Mesenchymal stem cell (in vitro differentiated cells and primary cell): Measurements from ENCODE around the gene CLCN6. TPM values are rescaled to one million over a fixed set of nuclear protein-coding genes. Genes with fewer than 3 reads are reported as not detected.

ENCODE experiments used
- DNase-seq: peaks from one replicate; pipeline ENCODE4 v3.0.0-alpha.2; 2013
- H2AFZ ChIP-seq: one replicate; pipeline ENCODE4 v1.6.1; 2013; ENCODE audit warnings: low read depth, mild to moderate bottlenecking, control low read depth, inconsistent platforms, low read length, moderate library complexity
- H2AK5ac ChIP-seq: 2 replicates; pipeline ENCODE4 v1.6.1; 2013; ENCODE audit warnings: low read length, moderate library complexity, mild to moderate bottlenecking, inconsistent platforms; ENCODE audit not compliant: severe bottlenecking
- H2BK120ac ChIP-seq: one replicate; pipeline ENCODE4 v1.6.1; 2013; ENCODE audit warnings: low read depth, mild to moderate bottlenecking, inconsistent platforms, low read length, moderate library complexity
- H2BK12ac ChIP-seq, 2 experiments: one replicate each; pipeline ENCODE4 v1.6.1; 2013; ENCODE audit warnings: inconsistent platforms in 2 of 2, low read length in 2 of 2, mild to moderate bottlenecking in 2 of 2, moderate library complexity in 2 of 2, control low read depth in 1 of 2
- H2BK15ac ChIP-seq: one replicate; pipeline ENCODE4 v1.6.1; 2013; ENCODE audit warnings: mild to moderate bottlenecking, low read depth, inconsistent platforms; ENCODE audit not compliant: poor library complexity, severe bottlenecking
- H2BK5ac ChIP-seq: 2 replicates; pipeline ENCODE4 v1.6.1; 2013; ENCODE audit warnings: low read depth, mild to moderate bottlenecking, low read length, control low read depth, inconsistent platforms; ENCODE audit not compliant: poor library complexity, severe bottlenecking
- H3K14ac ChIP-seq, 2 experiments: one replicate each; pipeline ENCODE4 v1.6.1; 2013; ENCODE audit warnings: inconsistent platforms in 2 of 2, low read length in 2 of 2, control low read depth in 1 of 2, mild to moderate bottlenecking in 1 of 2, moderate library complexity in 1 of 2
- H3K18ac ChIP-seq, 2 experiments: one replicate each; pipeline ENCODE4 v1.6.1; 2013; ENCODE audit warnings: inconsistent platforms in 2 of 2, low read length in 2 of 2, control low read depth in 1 of 2, low read depth in 1 of 2, mild to moderate bottlenecking in 1 of 2
- H3K23ac ChIP-seq, 2 experiments: one replicate each; pipeline ENCODE4 v1.6.1; 2013; ENCODE audit warnings: inconsistent platforms in 2 of 2, low read length in 2 of 2, mild to moderate bottlenecking in 2 of 2, moderate library complexity in 2 of 2, control low read depth in 1 of 2
- H3K27ac ChIP-seq: 2 replicates; pipeline ENCODE4 v1.5.1; 2013; ENCODE audit warnings: mild to moderate bottlenecking, moderate library complexity, low read length, control low read depth, inconsistent platforms; ENCODE audit not compliant: poor library complexity, severe bottlenecking
- H3K27me3 ChIP-seq, 2 experiments: 2 replicates each; pipeline versions ENCODE4 v1.6.1 to v1.7.0; 2013; ENCODE audit warnings: low read length in 2 of 2, mild to moderate bottlenecking in 2 of 2, moderate library complexity in 2 of 2, control low read depth in 1 of 2, inconsistent platforms in 1 of 2; ENCODE audit not compliant: control insufficient read depth in 1 of 2, insufficient read depth in 1 of 2
- H3K36me3 ChIP-seq, 2 experiments: 2 replicates each; pipeline versions ENCODE4 v1.6.1 to v1.7.0; 2013; ENCODE audit warnings: low read length in 2 of 2, control low read depth in 1 of 2, inconsistent platforms in 1 of 2, low read depth in 1 of 2, mild to moderate bottlenecking in 1 of 2; ENCODE audit not compliant: insufficient read depth in 2 of 2, control insufficient read depth in 1 of 2
- H3K4ac ChIP-seq, 2 experiments: one replicate each; pipeline ENCODE4 v1.6.1; 2013; ENCODE audit warnings: inconsistent platforms in 2 of 2, low read length in 2 of 2, mild to moderate bottlenecking in 2 of 2, moderate library complexity in 2 of 2, control low read depth in 1 of 2, low read depth in 1 of 2
- H3K4me1 ChIP-seq: 2 replicates; pipeline ENCODE4 v1.6.1; 2013; ENCODE audit warnings: low read depth, low read length, control low read depth; ENCODE audit not compliant: control insufficient read depth, insufficient read depth
- H3K4me2 ChIP-seq: 2 replicates; pipeline ENCODE4 v1.6.1; 2013; ENCODE audit warnings: low read length, mild to moderate bottlenecking, inconsistent platforms; ENCODE audit not compliant: poor library complexity, severe bottlenecking
- H3K4me3 ChIP-seq, 2 experiments: 2 replicates each; pipeline versions ENCODE4 v1.5.1 to v1.7.0; 2013; ENCODE audit warnings: low read length in 2 of 2, mild to moderate bottlenecking in 2 of 2, control low read depth in 1 of 2, low read depth in 1 of 2; ENCODE audit not compliant: insufficient read depth in 1 of 2
- H3K79me1 ChIP-seq: replicated peaks from 2 replicates; pipeline ENCODE4 v1.6.1; 2013; ENCODE audit warnings: mild to moderate bottlenecking, control low read depth, low read length, inconsistent platforms; ENCODE audit not compliant: poor library complexity, severe bottlenecking
- H3K9ac ChIP-seq: 2 replicates; pipeline ENCODE4 v1.7.0; 2013; ENCODE audit warnings: mild to moderate bottlenecking, low read length, moderate library complexity
- H3K9me3 ChIP-seq: 2 replicates; pipeline ENCODE4 v1.7.0; 2013; ENCODE audit warnings: mild to moderate bottlenecking, low read length; ENCODE audit not compliant: control insufficient read depth
- H4K8ac ChIP-seq: one replicate; pipeline ENCODE4 v1.6.1; 2013; ENCODE audit warnings: inconsistent platforms, mild to moderate bottlenecking, low read length, moderate library complexity
- H4K91ac ChIP-seq: one replicate; pipeline ENCODE4 v1.6.1; 2013; ENCODE audit warnings: mild to moderate bottlenecking, low read length, inconsistent platforms
- whole genome bisulfite sequencing: methylation state at CpG from one replicate; pipeline ENCODE4 v1.1.7; 2013; ENCODE audit warnings: mixed read lengths; 5-methylcytosine and 5-hydroxymethylcytosine counted together
- polyA plus RNA-seq, 2 experiments: library from polyadenylated mRNA; stranded (reverse); fragments of 200-250 nt; gene quantifications; one replicate each; pipeline ENCODE4 v1.2.3, GENCODE V29; 2013

Gene CLCN6
- 23.7 TPM for polyA plus RNA-seq (2013, experiment 1 of 2)
- 22.9 TPM for polyA plus RNA-seq (2013, experiment 2 of 2)

- peak within 1 kb of the TSS; percentile 94 to 96 for H3K4ac ChIP-seq
- peak within 1 kb of the TSS in 1 of 2 experiments; percentile 99 for H3K14ac ChIP-seq
- peak within 1 kb of the TSS; percentile 80 for H2AK5ac ChIP-seq
- H3K9ac ChIP-seq, result peak within 1 kb of the TSS; percentile 94
- peak within 1 kb of the TSS; percentile 92 for H3K27ac ChIP-seq
- H3K23ac ChIP-seq, result peak within 1 kb of the TSS in 1 of 2 experiments; percentile 97
- peak within 1 kb of the TSS; percentile 87 for H2BK120ac ChIP-seq
- DNase-seq, result peak; percentile 99
- whole genome bisulfite sequencing, result under 1% methylated on average over 67 of the region's 72 CpGs
- peak within 1 kb of the TSS; percentile 85 for H2AFZ ChIP-seq
- peaks cover 15 to 46% of the 10 kb centered on the region in 2 experiments for H3K36me3 ChIP-seq
- no peaks in the 10 kb centered on the region for H3K27me3 ChIP-seq
- H2BK12ac ChIP-seq, result peak within 1 kb of the TSS; percentile 79 to 87
- H2BK15ac ChIP-seq, result peak within 1 kb of the TSS; percentile 100
- H4K91ac ChIP-seq, result peak within 1 kb of the TSS; percentile 95
- peak within 1 kb of the TSS; percentile 92 to 96 for H3K4me3 ChIP-seq
- H3K9me3 ChIP-seq, result no peaks in the 10 kb centered on the region
- H3K4me2 ChIP-seq, result peak within 1 kb of the TSS; percentile 90
- H3K18ac ChIP-seq, result peak within 1 kb of the TSS; percentile 88 to 100
- peaks cover 13% of the 10 kb centered on the region for H3K79me1 ChIP-seq
- H3K4me1 ChIP-seq, result peaks cover 35% of the 10 kb centered on the region
- peak within 1 kb of the TSS; percentile 94 for H2BK5ac ChIP-seq
- peak within 1 kb of the TSS; percentile 94 for H4K8ac ChIP-seq
These were observed at the start of gene CLCN6, which contains the start of gene MTHFR for GRCh38 chr1:11805422-11806306. Gene CLCN6 (plus strand): TSS chr1:11806191. CDS start chr1:11806263, 72 bp downstream. Gene MTHFR (minus strand): TSS chr1:11805964. CDS start chr1:11803116, 2,848 bp downstream.

- Histone ChIP-seq H3K18ac (no peak overlapping the region), H3K14ac (no peak overlapping the region), H2BK120ac (no peak overlapping the region), H4K91ac (no peak overlapping the region), H3K36me3 (peaks cover 0 to 2% of the 10 kb centered on the region in 2 experiments), H3K79me1 (no peaks in the 10 kb centered on the region), H3K4me1 (peaks cover 8% of the 10 kb centered on the region), H3K27ac (no peak overlapping the region), H4K8ac (no peak overlapping the region), H3K4me3 (no peak overlapping the region), H3K4me2 (no peak overlapping the region), H2BK15ac (no peak overlapping the region), H3K4ac (no peak overlapping the region), H2AK5ac (no peak overlapping the region), H2BK5ac (no peak overlapping the region), H2BK12ac (no peak overlapping the region), H3K27me3 (peaks cover 15 to 44% of the 10 kb centered on the region in 2 experiments), H3K9me3 (peaks cover 4% of the 10 kb centered on the region), H3K23ac (no peak overlapping the region), H2AFZ (no peak overlapping the region), H3K9ac (no peak overlapping the region)
- no peak for DNase-seq
- WGBS, result 79% methylated on average over 1 of the region's 1 CpG
These were observed 48.9 kb upstream of the CLCN6 start for GRCh38 chr1:11757047-11757446.

- 82% methylated on average over 2 of the region's 4 CpGs for whole genome bisulfite sequencing
- peaks cover 4% of the 10 kb centered on the region for H3K9me3 ChIP-seq
- H3K27ac ChIP-seq, result no peak overlapping the region
- no peak overlapping the region for H4K8ac ChIP-seq
- H4K91ac ChIP-seq, result no peak overlapping the region
- peaks cover 5% of the 10 kb centered on the region for H3K4me1 ChIP-seq
- no peak overlapping the region for H3K14ac ChIP-seq
- peaks cover 25 to 49% of the 10 kb centered on the region in 2 experiments for H3K27me3 ChIP-seq
- no peak overlapping the region for H3K18ac ChIP-seq
- H2BK5ac ChIP-seq, result no peak overlapping the region
- H2AK5ac ChIP-seq, result no peak overlapping the region
- H3K36me3 ChIP-seq, result peaks cover 0 to 2% of the 10 kb centered on the region in 2 experiments
- no peak overlapping the region for H2BK15ac ChIP-seq
- H3K4me2 ChIP-seq, result no peak overlapping the region
- no peak for DNase-seq
- H3K23ac ChIP-seq, result no peak overlapping the region
- no peak overlapping the region for H3K4ac ChIP-seq
- no peak overlapping the region for H2AFZ ChIP-seq
- H3K79me1 ChIP-seq, result no peaks in the 10 kb centered on the region
- no peak overlapping the region for H2BK12ac ChIP-seq
- H3K4me3 ChIP-seq, result no peak overlapping the region
- H2BK120ac ChIP-seq, result no peak overlapping the region
- H3K9ac ChIP-seq, result no peak overlapping the region
These were observed 46.2 kb upstream of the CLCN6 start for GRCh38 chr1:11759791-11760190.

GRCh38 chr1:11761285-11761684 is 44.7 kb upstream of the CLCN6 start:
- H3K27ac ChIP-seq, result no peak overlapping the region
- peak overlapping the region; percentile 12 for H2BK15ac ChIP-seq
- no peak overlapping the region for H2BK12ac ChIP-seq
- no peak overlapping the region for H3K4ac ChIP-seq
- no peak overlapping the region for H2BK120ac ChIP-seq
- H3K14ac ChIP-seq, result no peak overlapping the region
- no peak overlapping the region for H3K23ac ChIP-seq
- H3K4me2 ChIP-seq, result no peak overlapping the region
- no peak overlapping the region for H4K91ac ChIP-seq
- H3K18ac ChIP-seq, result no peak overlapping the region
- H2AK5ac ChIP-seq, result no peak overlapping the region
- H3K4me3 ChIP-seq, result no peak overlapping the region
- DNase-seq, result no peak
- H2AFZ ChIP-seq, result no peak overlapping the region
- H3K36me3 ChIP-seq, result peaks cover 0 to 2% of the 10 kb centered on the region in 2 experiments
- H4K8ac ChIP-seq, result no peak overlapping the region
- no peak overlapping the region for H2BK5ac ChIP-seq
- H3K27me3 ChIP-seq, result peaks cover 25 to 40% of the 10 kb centered on the region in 2 experiments
- no peak overlapping the region for H3K9ac ChIP-seq
- 91% methylated on average over 6 of the region's 6 CpGs for WGBS
- peaks cover 5% of the 10 kb centered on the region for H3K4me1 ChIP-seq
- peaks cover 4% of the 10 kb centered on the region for H3K9me3 ChIP-seq
- no peaks in the 10 kb centered on the region for H3K79me1 ChIP-seq
